Retinal pigment epithelial cell (primary cell): ENCODE results near the gene ERH.

Experiments used
- DNase-seq: peaks from one replicate; pipeline ENCODE4 v3.0.0-alpha.2; 2010; ENCODE audit warnings: low read depth
- H3K4me3 ChIP-seq: 2 replicates; pipeline ENCODE4 v1.5.1; 2011; ENCODE audit warnings: mild to moderate bottlenecking, low read length, control low read depth, moderate library complexity
- TF ChIP-seq, protein P1 (sequence below): conservative IDR thresholded peaks from 2 replicates; pipeline ENCODE4 v1.5.1; 2011; ENCODE audit warnings: low read depth, low read length, control low read depth, inconsistent platforms

Gene ERH

DNA sequence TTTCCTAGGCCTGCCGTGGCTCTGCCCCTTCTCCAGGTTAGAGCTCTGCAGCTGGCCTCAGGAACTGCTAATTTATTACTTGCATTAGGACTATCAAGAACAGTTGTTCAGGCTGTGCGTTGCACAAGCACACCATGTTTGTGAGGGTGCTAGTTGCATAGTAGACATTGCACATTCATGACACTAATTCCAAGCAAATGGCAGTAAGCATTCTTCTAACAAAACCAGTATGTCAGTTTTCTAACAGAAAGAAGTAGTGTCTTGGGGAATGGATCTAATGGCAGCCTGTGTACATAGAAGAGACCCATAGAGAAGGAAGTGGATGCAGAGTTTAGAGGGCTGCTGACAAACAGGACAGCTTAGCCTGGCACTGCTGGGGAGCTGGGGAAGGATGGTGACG lies 53.9 kb downstream of the ERH start:
- no peak for DNase-seq
- TF ChIP-seq, protein P1, sequence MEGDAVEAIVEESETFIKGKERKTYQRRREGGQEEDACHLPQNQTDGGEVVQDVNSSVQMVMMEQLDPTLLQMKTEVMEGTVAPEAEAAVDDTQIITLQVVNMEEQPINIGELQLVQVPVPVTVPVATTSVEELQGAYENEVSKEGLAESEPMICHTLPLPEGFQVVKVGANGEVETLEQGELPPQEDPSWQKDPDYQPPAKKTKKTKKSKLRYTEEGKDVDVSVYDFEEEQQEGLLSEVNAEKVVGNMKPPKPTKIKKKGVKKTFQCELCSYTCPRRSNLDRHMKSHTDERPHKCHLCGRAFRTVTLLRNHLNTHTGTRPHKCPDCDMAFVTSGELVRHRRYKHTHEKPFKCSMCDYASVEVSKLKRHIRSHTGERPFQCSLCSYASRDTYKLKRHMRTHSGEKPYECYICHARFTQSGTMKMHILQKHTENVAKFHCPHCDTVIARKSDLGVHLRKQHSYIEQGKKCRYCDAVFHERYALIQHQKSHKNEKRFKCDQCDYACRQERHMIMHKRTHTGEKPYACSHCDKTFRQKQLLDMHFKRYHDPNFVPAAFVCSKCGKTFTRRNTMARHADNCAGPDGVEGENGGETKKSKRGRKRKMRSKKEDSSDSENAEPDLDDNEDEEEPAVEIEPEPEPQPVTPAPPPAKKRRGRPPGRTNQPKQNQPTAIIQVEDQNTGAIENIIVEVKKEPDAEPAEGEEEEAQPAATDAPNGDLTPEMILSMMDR, result no peak
- no peak overlapping the region for H3K4me3 ChIP-seq

DNA sequence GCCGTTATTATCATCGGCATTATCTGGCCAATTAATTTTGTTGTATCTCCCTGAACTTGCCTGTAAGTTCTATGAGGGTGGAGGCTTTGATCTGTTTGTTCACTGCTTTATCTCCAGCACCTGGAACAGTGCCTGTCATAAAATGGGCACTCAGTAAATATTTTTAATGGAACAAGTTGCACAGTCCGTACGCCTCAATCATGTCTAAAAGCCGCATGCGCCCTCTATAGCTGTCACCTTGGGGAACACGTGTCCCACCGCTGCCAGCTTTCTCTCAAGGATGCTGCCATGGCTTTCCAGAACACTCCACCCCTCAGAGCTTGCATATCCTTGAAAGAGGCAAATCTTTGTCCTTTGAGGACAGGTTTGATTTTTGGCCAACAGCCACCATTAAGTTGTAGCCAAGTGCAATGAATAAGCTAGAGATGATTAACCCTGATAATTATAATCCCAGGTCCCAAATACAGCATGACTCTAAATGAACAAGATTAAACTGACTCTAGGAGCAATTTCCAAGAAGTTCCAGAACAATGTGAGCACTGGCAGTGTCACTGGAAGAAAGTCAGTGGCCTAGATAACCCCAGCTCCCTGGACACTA lies 55.1 kb downstream of the ERH start:
- H3K4me3 ChIP-seq, result no peak overlapping the region
- DNase-seq, result no peak
- TF ChIP-seq, protein P1, result no peak

DNA sequence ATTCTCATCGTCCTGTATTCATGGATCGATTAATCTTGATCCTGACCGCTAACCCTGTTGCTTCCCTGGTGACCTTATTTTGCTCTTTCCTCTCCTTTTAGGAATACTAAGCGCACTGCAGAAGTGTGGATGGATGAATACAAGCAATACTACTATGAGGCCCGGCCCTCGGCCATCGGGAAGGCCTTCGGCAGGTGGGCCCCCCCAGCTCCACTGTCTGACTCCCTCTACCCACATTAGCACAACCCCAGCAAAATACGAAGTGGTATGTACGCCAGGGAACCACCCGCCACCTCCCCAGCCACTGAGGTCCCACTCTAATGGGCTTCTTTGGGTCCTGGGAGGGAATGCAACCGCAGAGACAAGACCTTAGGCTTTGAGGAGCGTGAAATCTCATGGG lies 58.7 kb downstream of the ERH start:
- no peak for DNase-seq
- TF ChIP-seq, protein P1, result no peak
- no peak overlapping the region for H3K4me3 ChIP-seq

DNA sequence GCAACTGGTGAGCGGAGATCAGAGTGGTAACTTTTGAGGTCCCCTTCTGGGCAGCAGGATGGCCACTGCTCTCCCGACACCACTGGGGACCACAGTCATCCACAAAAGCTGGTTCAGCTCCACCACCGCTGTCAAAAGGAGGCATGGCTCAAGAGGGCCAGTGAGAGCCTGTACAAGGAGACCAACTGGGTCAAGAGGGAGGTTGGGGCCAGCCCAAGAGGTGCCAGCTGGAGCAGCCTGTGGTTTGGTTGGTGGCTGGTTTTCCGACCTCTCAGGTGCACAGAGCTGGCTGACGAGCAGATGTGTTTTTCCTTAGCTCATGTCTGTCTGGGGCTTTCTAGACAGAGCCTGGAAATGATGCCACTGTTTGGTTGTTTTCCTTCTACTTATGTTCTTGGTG lies 60.1 kb downstream of the ERH start:
- no peak for DNase-seq
- H3K4me3 ChIP-seq, result no peak overlapping the region
- TF ChIP-seq, protein P1, result no peak

DNA sequence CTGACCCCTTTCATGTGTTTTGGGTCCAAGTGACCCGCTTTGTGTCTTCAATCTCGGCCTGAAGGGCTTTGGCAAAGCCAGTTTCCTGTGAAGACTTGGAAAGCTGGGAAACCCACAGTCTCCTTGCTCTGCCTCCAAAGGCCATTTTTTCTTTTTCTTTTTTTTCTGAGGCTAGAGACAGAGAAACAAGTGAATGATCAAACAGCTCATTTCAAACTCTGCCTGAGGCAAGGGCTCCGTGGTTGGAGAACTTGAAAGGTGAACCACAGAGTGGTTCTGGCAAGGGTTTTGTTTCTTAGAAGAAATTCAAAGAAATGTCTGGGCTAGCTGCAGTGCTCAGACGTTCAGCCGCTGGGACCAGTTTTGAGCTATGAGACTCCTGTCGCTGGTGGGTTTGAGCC lies 62.7 kb downstream of the ERH start:
- DNase-seq, result no peak
- TF ChIP-seq, protein P1, result no peak
- H3K4me3 ChIP-seq, result no peak overlapping the region

DNA sequence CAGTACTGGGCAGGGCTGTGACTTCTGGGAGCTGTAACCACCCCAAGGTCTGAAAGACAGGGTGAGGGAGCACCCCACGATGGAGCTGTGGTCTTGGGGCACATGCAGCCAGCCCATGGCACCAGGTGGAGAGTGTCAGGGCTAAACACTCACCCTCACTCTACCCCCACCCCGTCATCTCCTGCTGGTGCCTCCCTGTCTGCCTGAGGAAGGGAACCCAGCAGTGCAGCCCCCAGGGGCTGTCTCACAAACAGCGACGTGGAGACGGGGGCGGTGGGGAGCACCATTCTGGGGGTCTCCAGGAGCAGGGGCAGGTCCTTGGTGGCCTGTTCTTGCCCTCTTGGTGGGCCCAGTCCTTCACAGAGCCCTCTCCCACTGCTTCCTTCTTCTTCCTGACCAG lies 63.5 kb downstream of the ERH start:
- no peak for DNase-seq
- no peak overlapping the region for H3K4me3 ChIP-seq
- TF ChIP-seq, protein P1, result no peak

DNA sequence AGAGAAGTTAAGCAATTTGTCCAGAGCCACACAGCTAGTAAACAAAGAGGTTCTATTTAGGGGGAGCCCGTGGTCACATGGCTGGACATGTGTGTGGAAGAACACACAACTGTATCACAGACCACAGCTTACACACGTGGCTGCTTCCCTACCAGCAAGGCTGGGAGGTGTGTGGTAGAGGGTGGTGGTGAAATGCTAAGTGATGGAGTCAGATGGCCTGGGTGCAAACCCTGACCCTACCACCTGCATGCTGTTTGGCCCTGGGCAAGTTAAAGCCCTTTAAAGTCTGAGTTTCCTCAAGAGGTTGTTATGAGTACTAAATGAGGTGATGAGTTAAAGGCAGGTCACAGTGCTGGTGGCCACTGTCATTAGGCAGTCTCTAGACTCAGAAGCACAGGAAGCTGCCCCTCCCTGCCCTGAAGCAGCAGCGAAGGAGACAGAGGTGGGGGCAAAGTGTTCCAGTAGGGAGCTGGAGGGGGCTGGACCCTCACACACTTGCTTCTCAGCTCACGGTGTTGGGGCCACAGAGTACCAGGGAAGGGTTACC lies 64.2 kb downstream of the ERH start:
- no peak overlapping the region for H3K4me3 ChIP-seq
- TF ChIP-seq, protein P1, result no peak
- no peak for DNase-seq
